ENCODE data around the gene TRAF2. TPM values are rescaled to one million over a fixed set of nuclear protein-coding genes. Genes with fewer than 3 reads are reported as not detected.

Gene TRAF2
- total and polyA plus RNA-seq, 2 of the 8 experiments (the other 6 are each of a cell fraction or from before 2014, with no cell fraction given), result 26.9 to 50.2 TPM

GRCh38 chr9:136847826-136848392 lies 38.4 kb upstream of the TRAF2 start (continued):
- TF ChIP-seq E2F6 (IDR thresholded peaks at IDR 0.05), result no peak; the same call in none of the 2 replicates
- no peak for TF ChIP-seq NRF1 (IDR thresholded peaks at IDR 0.05; ENCODE audit: low read depth, low read length)
- TF ChIP-seq MAFK (IDR thresholded peaks at IDR 0.05; ENCODE audit: low read depth, low read length), result no peak
- no peak for TF ChIP-seq SAP30 (IDR thresholded peaks at IDR 0.05; ENCODE audit: insufficient read depth, insufficient replicate concordance, low read length)

All from H1 (cell line).